WTC11 (cell line): ENCODE measurements around the gene CDC42EP4. TPM values are rescaled to one million over a fixed set of nuclear protein-coding genes. Genes with fewer than 3 reads are reported as not detected.

Experiments used
- ATAC-seq: fragments of 200-7000 bp; cut with Tn5 transposase; 2 replicates; pipeline ENCODE4 v1.10.0; 2021; ENCODE audit warnings: mild to moderate bottlenecking, moderate library complexity
- CTCF ChIA-PET: fragments of 300-600 bp; sonication (Branson Sonifier 250); formaldehyde crosslinking; loops from one replicate; lab custom pipeline; 2021; ENCODE audit warnings: antibody characterized with exemption; lab: Charles Lee
- POLR2A ChIA-PET: fragments of 350-600 bp; sonication (Branson Sonifier 250); formaldehyde crosslinking; loops from one replicate; lab custom pipeline; 2021; ENCODE audit warnings: antibody characterized with exemption; lab: Charles Lee
- DNase-seq: peaks from one replicate; pipeline ENCODE4 v3.0.0; 2021; ENCODE audit warnings: low spot score
- H3K27ac Mint-ChIP-seq: 2 replicates; pipeline ENCODE4 v1.8.0; 2021; ENCODE audit warnings: mixed read lengths
- H3K27me3 Mint-ChIP-seq: 2 replicates; pipeline ENCODE4 v1.8.0; 2021; ENCODE audit warnings: low read depth, mild to moderate bottlenecking, moderate library complexity, mixed read lengths
- H3K36me3 Mint-ChIP-seq: 2 replicates; pipeline ENCODE4 v1.8.0; 2021; ENCODE audit warnings: mixed read lengths
- H3K4me1 Mint-ChIP-seq: 2 replicates; pipeline ENCODE4 v1.8.0; 2022; ENCODE audit warnings: mixed read lengths
- H3K4me3 Mint-ChIP-seq: 2 replicates; pipeline ENCODE4 v1.8.0; 2021; ENCODE audit warnings: mild to moderate bottlenecking, moderate library complexity, mixed read lengths
- H3K9me3 Mint-ChIP-seq: 2 replicates; pipeline ENCODE4 v1.8.0; 2021; ENCODE audit warnings: mixed read lengths
- EMX1 ChIP-seq: fragments of 250-450 bp; sonication (Bioruptor Pico); IDR thresholded peaks from 2 replicates; pipeline ENCODE4 v1.8.0; 2021; ENCODE audit warnings: mild to moderate bottlenecking
- FOXJ3 ChIP-seq: sonication (generic); formaldehyde crosslinking; IDR thresholded peaks from 2 replicates; pipeline ENCODE4 v1.9.0; 2021; ENCODE audit warnings: missing genetic modification reagents, mild to moderate bottlenecking, borderline replicate concordance
- FOXK1 ChIP-seq: sonication (generic); formaldehyde crosslinking; IDR thresholded peaks from 2 replicates; pipeline ENCODE4 v1.8.0; 2022; ENCODE audit warnings: mild to moderate bottlenecking, moderate library complexity, missing genetic modification reagents
- FOXP1 ChIP-seq: sonication (generic); formaldehyde crosslinking; IDR thresholded peaks from 2 replicates; pipeline ENCODE4 v1.8.0; 2022; ENCODE audit warnings: missing genetic modification reagents, mild to moderate bottlenecking, moderate library complexity, borderline replicate concordance
- JUN ChIP-seq: sonication (generic); formaldehyde crosslinking; IDR thresholded peaks from 2 replicates; pipeline ENCODE4 v1.8.0; 2023; ENCODE audit warnings: mild to moderate bottlenecking, missing genetic modification reagents
- KAT7 ChIP-seq: sonication (generic); formaldehyde crosslinking; IDR thresholded peaks from 2 replicates; pipeline ENCODE4 v1.8.1; 2023; ENCODE audit warnings: missing genetic modification reagents, mild to moderate bottlenecking, borderline replicate concordance
- MYBL2 ChIP-seq: sonication (generic); formaldehyde crosslinking; IDR thresholded peaks from 2 replicates; pipeline ENCODE4 v1.8.1; 2023; ENCODE audit warnings: mild to moderate bottlenecking, moderate library complexity, missing genetic modification reagents
- PRRX2 ChIP-seq: fragments of 250-450 bp; sonication (Bioruptor Pico); IDR thresholded peaks from 2 replicates; pipeline ENCODE4 v1.8.0; 2021; ENCODE audit warnings: mild to moderate bottlenecking
- RELA ChIP-seq: sonication (generic); formaldehyde crosslinking; IDR thresholded peaks from 2 replicates; pipeline ENCODE4 v1.8.1; 2022; ENCODE audit warnings: missing genetic modification reagents, mild to moderate bottlenecking, borderline replicate concordance
- SOX15 ChIP-seq: fragments of 250-450 bp; sonication (Bioruptor Pico); IDR thresholded peaks from 2 replicates; pipeline ENCODE4 v1.9.0; 2021; ENCODE audit warnings: mild to moderate bottlenecking
- TCF7 ChIP-seq: sonication (generic); formaldehyde crosslinking; IDR thresholded peaks from 2 replicates; pipeline ENCODE4 v1.8.0; 2022; ENCODE audit warnings: mild to moderate bottlenecking, low read depth, missing genetic modification reagents, moderate library complexity
- TEAD4 ChIP-seq: sonication (generic); formaldehyde crosslinking; IDR thresholded peaks from 2 replicates; pipeline ENCODE4 v1.8.0; 2022; ENCODE audit warnings: mild to moderate bottlenecking, missing genetic modification reagents
- ZNF232 ChIP-seq: sonication (generic); formaldehyde crosslinking; IDR thresholded peaks from 2 replicates; pipeline ENCODE4 v1.8.0; 2022; ENCODE audit warnings: mild to moderate bottlenecking, missing genetic modification reagents
- ZNF263 ChIP-seq: sonication (generic); formaldehyde crosslinking; IDR thresholded peaks from 2 replicates; pipeline ENCODE4 v1.8.1; 2022; ENCODE audit warnings: low read depth, mild to moderate bottlenecking, moderate library complexity, missing genetic modification reagents
- total RNA-seq: library from RNA; stranded (reverse); gene quantifications from 3 replicates; pipeline ENCODE4 v1.2.3, GENCODE V29; 2021
- TF ChIP-seq, protein P1 (sequence below): sonication (generic); formaldehyde crosslinking; IDR thresholded peaks from 2 replicates; pipeline ENCODE4 v1.8.0; 2023; ENCODE audit warnings: missing genetic modification reagents, mild to moderate bottlenecking, borderline replicate concordance
- TF ChIP-seq, protein P2 (sequence below): sonication (generic); formaldehyde crosslinking; IDR thresholded peaks from 2 replicates; pipeline ENCODE4 v1.8.1; 2022; ENCODE audit warnings: missing genetic modification reagents, borderline replicate concordance
- TF ChIP-seq, protein P3 (sequence below): sonication (generic); formaldehyde crosslinking; IDR thresholded peaks from 2 replicates; pipeline ENCODE4 v1.8.1; 2022; ENCODE audit warnings: low read depth, missing genetic modification reagents, borderline replicate concordance
- TF ChIP-seq, protein P4 (sequence below): fragments of 200-600 bp; IDR thresholded peaks from 2 replicates; pipeline ENCODE4 v1.8.0; 2022; ENCODE audit warnings: antibody characterized with exemption
- TF ChIP-seq, protein P5 (sequence below): fragments of 250-450 bp; sonication (Bioruptor Pico); IDR thresholded peaks from 2 replicates; pipeline ENCODE4 v1.9.0; 2021; ENCODE audit warnings: mild to moderate bottlenecking
- TF ChIP-seq, protein P6 (sequence below): sonication (generic); formaldehyde crosslinking; IDR thresholded peaks from 2 replicates; pipeline ENCODE4 v1.8.1; 2023; ENCODE audit warnings: mild to moderate bottlenecking, missing genetic modification reagents

The CDC42EP4 gene
- total RNA-seq, 1 experiment from 2014 or later = 18.8 TPM

DNA sequence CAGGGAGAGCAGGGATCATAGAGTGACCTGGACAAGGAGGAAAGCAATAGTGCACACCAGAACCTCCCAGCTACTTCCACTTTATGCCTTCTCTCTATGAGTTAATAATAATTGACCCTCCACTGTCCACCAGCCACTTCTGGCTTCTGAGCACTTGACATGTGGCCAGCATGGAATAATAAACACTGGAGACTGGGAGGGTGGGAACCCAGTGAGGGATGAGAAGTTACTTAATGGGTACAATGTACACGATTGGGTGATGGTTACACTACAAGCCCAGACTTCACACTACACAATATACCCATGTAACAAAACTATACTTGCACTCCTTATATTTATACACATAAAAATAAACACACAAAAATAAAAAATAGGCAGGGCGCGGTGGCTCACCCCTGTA lies 11.4 kb downstream of the CDC42EP4 start (continued):
- TF ChIP-seq, protein P1, sequence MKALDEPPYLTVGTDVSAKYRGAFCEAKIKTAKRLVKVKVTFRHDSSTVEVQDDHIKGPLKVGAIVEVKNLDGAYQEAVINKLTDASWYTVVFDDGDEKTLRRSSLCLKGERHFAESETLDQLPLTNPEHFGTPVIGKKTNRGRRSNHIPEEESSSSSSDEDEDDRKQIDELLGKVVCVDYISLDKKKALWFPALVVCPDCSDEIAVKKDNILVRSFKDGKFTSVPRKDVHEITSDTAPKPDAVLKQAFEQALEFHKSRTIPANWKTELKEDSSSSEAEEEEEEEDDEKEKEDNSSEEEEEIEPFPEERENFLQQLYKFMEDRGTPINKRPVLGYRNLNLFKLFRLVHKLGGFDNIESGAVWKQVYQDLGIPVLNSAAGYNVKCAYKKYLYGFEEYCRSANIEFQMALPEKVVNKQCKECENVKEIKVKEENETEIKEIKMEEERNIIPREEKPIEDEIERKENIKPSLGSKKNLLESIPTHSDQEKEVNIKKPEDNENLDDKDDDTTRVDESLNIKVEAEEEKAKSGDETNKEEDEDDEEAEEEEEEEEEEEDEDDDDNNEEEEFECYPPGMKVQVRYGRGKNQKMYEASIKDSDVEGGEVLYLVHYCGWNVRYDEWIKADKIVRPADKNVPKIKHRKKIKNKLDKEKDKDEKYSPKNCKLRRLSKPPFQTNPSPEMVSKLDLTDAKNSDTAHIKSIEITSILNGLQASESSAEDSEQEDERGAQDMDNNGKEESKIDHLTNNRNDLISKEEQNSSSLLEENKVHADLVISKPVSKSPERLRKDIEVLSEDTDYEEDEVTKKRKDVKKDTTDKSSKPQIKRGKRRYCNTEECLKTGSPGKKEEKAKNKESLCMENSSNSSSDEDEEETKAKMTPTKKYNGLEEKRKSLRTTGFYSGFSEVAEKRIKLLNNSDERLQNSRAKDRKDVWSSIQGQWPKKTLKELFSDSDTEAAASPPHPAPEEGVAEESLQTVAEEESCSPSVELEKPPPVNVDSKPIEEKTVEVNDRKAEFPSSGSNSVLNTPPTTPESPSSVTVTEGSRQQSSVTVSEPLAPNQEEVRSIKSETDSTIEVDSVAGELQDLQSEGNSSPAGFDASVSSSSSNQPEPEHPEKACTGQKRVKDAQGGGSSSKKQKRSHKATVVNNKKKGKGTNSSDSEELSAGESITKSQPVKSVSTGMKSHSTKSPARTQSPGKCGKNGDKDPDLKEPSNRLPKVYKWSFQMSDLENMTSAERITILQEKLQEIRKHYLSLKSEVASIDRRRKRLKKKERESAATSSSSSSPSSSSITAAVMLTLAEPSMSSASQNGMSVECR = no peak

DNA sequence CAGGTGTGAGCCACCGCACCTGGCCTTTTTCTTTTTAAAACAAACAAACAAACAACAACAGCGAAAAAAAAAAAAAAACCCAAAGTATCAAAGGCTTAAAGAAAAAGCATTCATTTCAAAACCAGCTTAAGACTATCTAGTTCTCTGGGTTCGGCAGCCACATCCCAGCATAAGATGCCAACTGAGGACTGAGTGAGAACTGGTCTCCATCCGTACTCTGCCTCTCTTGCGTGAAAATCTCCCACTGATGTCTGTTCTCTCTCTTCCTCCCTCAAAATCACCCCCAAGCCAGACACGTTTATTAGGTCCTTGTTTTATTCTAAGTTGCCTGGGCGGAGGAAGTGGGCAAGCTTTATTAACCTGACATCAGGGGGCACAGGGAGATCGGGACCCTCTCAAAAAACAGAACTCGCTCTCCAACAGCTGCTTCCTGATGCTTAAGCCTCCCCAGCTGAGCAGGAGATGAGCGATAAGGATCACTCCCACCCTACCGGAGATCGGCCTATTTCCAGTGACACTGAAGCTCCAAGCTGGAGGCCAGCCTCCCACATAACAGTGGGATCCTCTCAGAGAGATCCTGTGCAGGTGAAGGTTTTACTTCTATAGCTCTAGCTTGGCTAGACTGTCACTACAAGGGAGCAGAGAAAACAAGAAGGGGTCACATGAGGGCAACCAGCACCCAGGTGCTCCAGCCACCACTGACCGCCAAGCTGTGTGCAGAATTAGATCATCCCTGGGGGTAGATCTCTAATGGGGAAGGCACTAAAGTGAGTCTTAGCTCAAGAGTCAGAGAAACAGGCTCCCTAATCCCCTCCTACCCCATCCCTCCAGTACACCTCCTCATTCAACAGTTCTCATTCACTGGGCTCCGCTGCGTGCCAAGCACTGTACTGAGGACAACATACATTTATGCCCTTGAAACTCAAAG lies 13.6 kb downstream of the CDC42EP4 start:
- ChIA-PET POLR2A (no interaction called here), CTCF (interaction anchor here (1.2 kb wide), 1 partner anchor 72 kb away, joined by 8 read pairs; no protein-coding TSS in a partner anchor)
- ATAC-seq (peak; percentile 28; the same call in 1 of the 2 replicates), DNase-seq (no peak)
- no peaks in the 10 kb centered on the region for H3K27me3 Mint-ChIP-seq
- no peak overlapping the region for H3K4me3 Mint-ChIP-seq
- no peaks in the 10 kb centered on the region for H3K9me3 Mint-ChIP-seq
- H3K4me1 Mint-ChIP-seq = peaks cover 16% of the 10 kb centered on the region
- no peaks in the 10 kb centered on the region for H3K36me3 Mint-ChIP-seq
- TF ChIP-seq EMX1 (CRISPR knock-in tag) = no peak
- TF ChIP-seq, protein P2, sequence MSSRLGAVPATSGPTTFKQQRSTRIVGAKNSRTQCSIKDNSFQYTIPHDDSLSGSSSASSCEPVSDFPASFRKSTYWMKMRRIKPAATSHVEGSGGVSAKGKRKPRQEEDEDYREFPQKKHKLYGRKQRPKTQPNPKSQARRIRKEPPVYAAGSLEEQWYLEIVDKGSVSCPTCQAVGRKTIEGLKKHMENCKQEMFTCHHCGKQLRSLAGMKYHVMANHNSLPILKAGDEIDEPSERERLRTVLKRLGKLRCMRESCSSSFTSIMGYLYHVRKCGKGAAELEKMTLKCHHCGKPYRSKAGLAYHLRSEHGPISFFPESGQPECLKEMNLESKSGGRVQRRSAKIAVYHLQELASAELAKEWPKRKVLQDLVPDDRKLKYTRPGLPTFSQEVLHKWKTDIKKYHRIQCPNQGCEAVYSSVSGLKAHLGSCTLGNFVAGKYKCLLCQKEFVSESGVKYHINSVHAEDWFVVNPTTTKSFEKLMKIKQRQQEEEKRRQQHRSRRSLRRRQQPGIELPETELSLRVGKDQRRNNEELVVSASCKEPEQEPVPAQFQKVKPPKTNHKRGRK (CRISPR knock-in tag) = no peak
- no peak for TF ChIP-seq TCF7 (CRISPR knock-in tag)
- no peak for TF ChIP-seq TEAD4 (CRISPR knock-in tag)
- TF ChIP-seq KAT7 = no peak
- no peak for TF ChIP-seq RELA (CRISPR knock-in tag)
- peak; percentile 25; the same call in 1 of the 2 replicates for TF ChIP-seq ZNF263 (CRISPR knock-in tag)
- no peak for TF ChIP-seq FOXP1 (CRISPR knock-in tag)
- TF ChIP-seq, protein P3, sequence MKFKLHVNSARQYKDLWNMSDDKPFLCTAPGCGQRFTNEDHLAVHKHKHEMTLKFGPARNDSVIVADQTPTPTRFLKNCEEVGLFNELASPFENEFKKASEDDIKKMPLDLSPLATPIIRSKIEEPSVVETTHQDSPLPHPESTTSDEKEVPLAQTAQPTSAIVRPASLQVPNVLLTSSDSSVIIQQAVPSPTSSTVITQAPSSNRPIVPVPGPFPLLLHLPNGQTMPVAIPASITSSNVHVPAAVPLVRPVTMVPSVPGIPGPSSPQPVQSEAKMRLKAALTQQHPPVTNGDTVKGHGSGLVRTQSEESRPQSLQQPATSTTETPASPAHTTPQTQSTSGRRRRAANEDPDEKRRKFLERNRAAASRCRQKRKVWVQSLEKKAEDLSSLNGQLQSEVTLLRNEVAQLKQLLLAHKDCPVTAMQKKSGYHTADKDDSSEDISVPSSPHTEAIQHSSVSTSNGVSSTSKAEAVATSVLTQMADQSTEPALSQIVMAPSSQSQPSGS (CRISPR knock-in tag) = no peak
- peak overlapping the region; percentile 47; the same call in 1 of the 2 replicates for H3K27ac Mint-ChIP-seq

DNA sequence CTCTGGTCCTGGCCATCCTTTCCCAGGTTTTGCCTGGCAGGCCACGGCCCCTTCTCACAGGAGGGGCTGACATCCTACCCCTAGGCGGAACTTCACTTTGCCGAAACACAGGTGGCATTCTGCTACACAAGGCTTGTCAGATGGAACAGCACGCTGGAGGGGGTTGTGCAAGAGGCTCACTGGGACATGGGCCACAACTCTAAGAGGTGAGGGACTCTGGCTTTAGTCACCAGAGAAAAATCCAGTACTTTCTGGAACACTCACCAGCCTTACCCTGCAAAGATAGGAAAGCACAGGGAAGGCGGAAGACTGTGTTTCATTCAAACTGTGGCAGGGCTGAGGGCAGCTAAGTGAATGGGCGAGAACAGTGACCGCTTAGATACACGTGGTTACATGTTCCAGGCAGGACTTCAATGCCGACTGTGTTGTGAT lies 18.3 kb downstream of the CDC42EP4 start:
- no peaks in the 10 kb centered on the region for H3K27me3 Mint-ChIP-seq

More for the DNA sequence above, 18.3 kb downstream of the CDC42EP4 start:
- DNase-seq (no peak), ATAC-seq (no peak)
- no peak overlapping the region for H3K4me3 Mint-ChIP-seq
- peak overlapping the region; percentile 20; the same call in 1 of the 2 replicates for H3K27ac Mint-ChIP-seq
- CTCF ChIA-PET = interaction anchor here (0.6 to 1.0 kb wide), 2 partner anchors 77 to 724 kb away, joined by 3 read pairs; no protein-coding TSS in a partner anchor
- TF ChIP-seq, protein P4, sequence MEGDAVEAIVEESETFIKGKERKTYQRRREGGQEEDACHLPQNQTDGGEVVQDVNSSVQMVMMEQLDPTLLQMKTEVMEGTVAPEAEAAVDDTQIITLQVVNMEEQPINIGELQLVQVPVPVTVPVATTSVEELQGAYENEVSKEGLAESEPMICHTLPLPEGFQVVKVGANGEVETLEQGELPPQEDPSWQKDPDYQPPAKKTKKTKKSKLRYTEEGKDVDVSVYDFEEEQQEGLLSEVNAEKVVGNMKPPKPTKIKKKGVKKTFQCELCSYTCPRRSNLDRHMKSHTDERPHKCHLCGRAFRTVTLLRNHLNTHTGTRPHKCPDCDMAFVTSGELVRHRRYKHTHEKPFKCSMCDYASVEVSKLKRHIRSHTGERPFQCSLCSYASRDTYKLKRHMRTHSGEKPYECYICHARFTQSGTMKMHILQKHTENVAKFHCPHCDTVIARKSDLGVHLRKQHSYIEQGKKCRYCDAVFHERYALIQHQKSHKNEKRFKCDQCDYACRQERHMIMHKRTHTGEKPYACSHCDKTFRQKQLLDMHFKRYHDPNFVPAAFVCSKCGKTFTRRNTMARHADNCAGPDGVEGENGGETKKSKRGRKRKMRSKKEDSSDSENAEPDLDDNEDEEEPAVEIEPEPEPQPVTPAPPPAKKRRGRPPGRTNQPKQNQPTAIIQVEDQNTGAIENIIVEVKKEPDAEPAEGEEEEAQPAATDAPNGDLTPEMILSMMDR = no peak
- TF ChIP-seq MYBL2 (CRISPR knock-in tag) (no peak), JUN (CRISPR knock-in tag) (no peak), KAT7 (no peak), SOX15 (CRISPR knock-in tag) (no peak), RELA (CRISPR knock-in tag) (no peak), FOXJ3 (CRISPR knock-in tag) (no peak), FOXK1 (no peak), PRRX2 (CRISPR knock-in tag) (no peak), ZNF232 (CRISPR knock-in tag) (no peak)
- TF ChIP-seq, protein P5, sequence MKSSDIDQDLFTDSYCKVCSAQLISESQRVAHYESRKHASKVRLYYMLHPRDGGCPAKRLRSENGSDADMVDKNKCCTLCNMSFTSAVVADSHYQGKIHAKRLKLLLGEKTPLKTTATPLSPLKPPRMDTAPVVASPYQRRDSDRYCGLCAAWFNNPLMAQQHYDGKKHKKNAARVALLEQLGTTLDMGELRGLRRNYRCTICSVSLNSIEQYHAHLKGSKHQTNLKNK = no peak
- TF ChIP-seq, protein P6, sequence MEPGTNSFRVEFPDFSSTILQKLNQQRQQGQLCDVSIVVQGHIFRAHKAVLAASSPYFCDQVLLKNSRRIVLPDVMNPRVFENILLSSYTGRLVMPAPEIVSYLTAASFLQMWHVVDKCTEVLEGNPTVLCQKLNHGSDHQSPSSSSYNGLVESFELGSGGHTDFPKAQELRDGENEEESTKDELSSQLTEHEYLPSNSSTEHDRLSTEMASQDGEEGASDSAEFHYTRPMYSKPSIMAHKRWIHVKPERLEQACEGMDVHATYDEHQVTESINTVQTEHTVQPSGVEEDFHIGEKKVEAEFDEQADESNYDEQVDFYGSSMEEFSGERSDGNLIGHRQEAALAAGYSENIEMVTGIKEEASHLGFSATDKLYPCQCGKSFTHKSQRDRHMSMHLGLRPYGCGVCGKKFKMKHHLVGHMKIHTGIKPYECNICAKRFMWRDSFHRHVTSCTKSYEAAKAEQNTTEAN (CRISPR knock-in tag) = no peak
- no peaks in the 10 kb centered on the region for H3K9me3 Mint-ChIP-seq
- no peaks in the 10 kb centered on the region for H3K36me3 Mint-ChIP-seq
- POLR2A ChIA-PET = no interaction called here
- H3K4me1 Mint-ChIP-seq = peaks cover 20% of the 10 kb centered on the region
